Fibroblast of the aortic adventitia (primary cell): ENCODE data around the gene GARS1. TPM values are rescaled to one million over a fixed set of nuclear protein-coding genes. Genes with fewer than 3 reads are reported as not detected.

Experiments
- DNase-seq: peaks from one replicate; pipeline ENCODE4 v3.0.0-alpha.2; 2010; ENCODE audit warnings: low read depth
- H3K4me3 ChIP-seq: 2 replicates; pipeline ENCODE4 v1.5.1; 2011; ENCODE audit warnings: low read depth, mild to moderate bottlenecking, control low read depth, low read length, moderate library complexity
- CTCF ChIP-seq: IDR thresholded peaks from 2 replicates; pipeline ENCODE4 v1.5.1; 2011; ENCODE audit warnings: mild to moderate bottlenecking, low read length, control low read depth, inconsistent platforms; ENCODE audit not compliant: insufficient read depth
- total RNA-seq: library from RNA; depleted of rRNA; stranded (reverse); fragments of >200 nt; gene quantifications from 2 replicates; pipeline ENCODE4 v1.2.3, GENCODE V29; 2012; ENCODE audit warnings: low replicate concordance

GARS1 gene
- total RNA-seq, 1 donor: 452 TPM

- TF ChIP-seq CTCF: no peak
- DNase-seq: no peak
- no peak overlapping the region for H3K4me3 ChIP-seq
These were observed 10.2 kb downstream of the GARS1 start for GRCh38 chr7:30604901-30605300.

- no peak for TF ChIP-seq CTCF
- no peak overlapping the region for H3K4me3 ChIP-seq
- no peak for DNase-seq
These were observed 11.2 kb downstream of the GARS1 start for GRCh38 chr7:30605832-30606231.

- DNase-seq: no peak
- no peak overlapping the region for H3K4me3 ChIP-seq
- TF ChIP-seq CTCF: no peak
These were observed 18.1 kb downstream of the GARS1 start for GRCh38 chr7:30612658-30613265.

- TF ChIP-seq CTCF: no peak
- peak; percentile 53 for DNase-seq
- H3K4me3 ChIP-seq: no peak overlapping the region
These were observed 19.0 kb downstream of the GARS1 start for GRCh38 chr7:30613366-30614325.

GRCh38 chr7:30616318-30616717 lies 21.6 kb downstream of the GARS1 start:
- no peak overlapping the region for H3K4me3 ChIP-seq
- TF ChIP-seq CTCF: no peak
- DNase-seq: no peak

GRCh38 chr7:30617359-30617758 lies 22.7 kb downstream of the GARS1 start:
- no peak overlapping the region for H3K4me3 ChIP-seq
- no peak for DNase-seq
- TF ChIP-seq CTCF: no peak
